ENCODE measurements around the gene NINL.

NINL gene

DNA sequence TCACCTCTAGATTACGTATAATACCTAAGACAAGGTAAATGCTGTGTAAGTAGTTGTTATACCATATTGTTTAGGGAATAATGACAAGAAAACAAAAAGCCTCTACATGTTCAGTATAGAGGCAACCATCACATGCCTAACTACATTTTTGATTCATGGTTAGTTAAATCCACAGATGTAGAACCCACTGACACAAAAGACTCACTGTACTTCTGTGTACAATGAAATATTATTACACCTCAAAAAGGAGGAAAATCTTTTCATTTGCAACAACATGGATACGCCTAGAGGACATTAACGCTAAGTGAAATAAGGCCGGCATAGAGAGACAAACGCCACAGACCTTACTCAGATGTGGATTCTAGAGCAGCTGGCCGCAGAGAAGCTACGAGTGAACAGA is 50.5 kb downstream of the NINL start:
- DNase-seq (ENCODE audit: extremely low read depth in 1 of 2, low read depth in 1 of 2) = no peak

DNA sequence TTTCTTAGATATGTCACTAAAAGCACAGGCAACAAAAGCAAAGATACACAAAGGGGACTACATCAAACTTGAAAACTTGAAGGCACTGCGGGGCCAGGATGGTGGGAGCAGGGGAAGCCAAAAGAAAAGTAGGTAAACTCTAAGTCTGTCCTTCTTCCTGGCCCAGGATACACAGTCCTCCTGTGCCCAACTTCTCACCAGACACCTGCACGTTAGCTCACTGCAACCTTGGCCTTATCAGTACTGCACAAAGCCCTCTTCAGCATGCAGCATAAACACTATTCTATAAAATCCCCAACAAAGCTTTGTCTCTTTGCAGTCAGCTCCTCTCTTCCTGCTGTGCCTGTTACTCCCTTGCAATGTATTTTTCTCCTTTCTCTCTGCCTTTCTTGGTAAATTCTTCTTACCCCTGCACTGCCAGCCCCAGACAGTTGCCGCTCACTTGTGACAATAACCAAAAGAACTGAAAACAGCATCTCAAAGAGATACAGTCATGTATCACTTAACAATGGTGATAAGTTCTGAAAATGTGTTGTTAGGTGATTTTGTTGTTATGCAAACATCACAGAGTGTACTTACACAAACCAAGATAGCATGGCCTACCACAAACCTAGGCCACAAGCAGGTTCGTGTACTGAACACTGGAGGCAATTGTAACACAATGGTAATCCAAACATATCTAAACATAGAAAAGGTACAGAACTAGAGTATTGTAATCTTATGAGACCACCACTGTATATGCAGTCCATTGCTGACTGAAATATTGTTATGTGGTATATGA is 51.2 kb downstream of the NINL start:
- no peak for DNase-seq (ENCODE audit: extremely low read depth in 1 of 2, low read depth in 1 of 2)

DNA sequence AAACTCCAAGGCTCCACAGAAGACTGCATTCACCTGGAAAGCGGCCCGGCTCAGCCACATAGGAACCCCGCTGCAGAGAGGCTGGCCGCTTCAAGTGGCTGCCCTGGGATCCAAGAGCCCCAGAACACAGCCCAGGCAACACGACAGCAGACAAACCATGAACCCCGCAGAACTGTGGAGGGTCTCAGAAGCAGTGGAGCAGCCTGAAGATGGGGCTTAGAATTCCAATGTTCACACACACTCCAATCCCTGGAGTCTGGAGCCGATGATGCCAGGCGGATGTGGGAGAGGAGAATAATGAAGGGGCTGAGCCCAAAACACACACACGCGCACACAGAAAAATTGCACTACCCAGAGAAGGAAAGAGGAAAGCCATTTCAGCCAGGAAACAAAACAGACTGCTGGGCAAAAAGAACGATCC is 52.4 kb downstream of the NINL start:
- no peak for DNase-seq (ENCODE audit: extremely low read depth in 1 of 2, low read depth in 1 of 2)

DNA sequence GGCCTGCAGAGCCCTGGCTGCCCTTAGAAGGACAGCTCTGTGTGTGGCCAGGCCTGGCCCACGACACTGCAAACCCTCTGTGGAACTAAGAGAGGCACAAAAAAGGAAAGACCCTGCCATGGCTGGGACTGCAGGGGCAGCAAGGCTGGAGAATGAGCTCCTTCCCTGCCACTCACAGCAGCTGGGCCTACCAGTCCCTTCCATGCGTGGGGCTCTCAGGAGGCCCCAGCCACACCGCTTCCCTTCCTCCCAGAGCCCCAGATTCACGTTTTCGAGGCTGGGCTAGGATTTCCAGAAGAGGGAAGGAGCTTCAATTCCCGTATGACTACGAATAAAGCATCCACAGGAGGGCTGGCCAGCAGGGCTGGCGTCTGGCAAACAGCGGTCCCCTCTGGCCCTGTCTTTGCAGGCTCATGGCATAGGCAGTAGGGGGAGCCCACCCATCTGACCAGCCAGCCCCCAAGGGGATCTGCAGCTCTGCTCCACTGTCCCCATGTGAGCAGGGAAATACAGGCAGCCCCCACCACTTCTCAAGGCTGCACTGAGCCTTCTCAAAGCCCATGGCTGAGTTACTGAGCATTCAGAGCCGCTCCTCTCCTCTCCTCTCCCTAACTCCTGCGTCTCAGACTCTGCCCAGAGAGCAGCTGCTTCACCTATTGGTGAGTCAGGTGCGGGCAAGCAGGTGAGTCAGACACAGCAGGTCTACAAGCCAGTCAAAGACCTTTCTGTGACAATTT is 53.1 kb downstream of the NINL start:
- no peak for DNase-seq (ENCODE audit: extremely low read depth in 1 of 2, low read depth in 1 of 2)

DNA sequence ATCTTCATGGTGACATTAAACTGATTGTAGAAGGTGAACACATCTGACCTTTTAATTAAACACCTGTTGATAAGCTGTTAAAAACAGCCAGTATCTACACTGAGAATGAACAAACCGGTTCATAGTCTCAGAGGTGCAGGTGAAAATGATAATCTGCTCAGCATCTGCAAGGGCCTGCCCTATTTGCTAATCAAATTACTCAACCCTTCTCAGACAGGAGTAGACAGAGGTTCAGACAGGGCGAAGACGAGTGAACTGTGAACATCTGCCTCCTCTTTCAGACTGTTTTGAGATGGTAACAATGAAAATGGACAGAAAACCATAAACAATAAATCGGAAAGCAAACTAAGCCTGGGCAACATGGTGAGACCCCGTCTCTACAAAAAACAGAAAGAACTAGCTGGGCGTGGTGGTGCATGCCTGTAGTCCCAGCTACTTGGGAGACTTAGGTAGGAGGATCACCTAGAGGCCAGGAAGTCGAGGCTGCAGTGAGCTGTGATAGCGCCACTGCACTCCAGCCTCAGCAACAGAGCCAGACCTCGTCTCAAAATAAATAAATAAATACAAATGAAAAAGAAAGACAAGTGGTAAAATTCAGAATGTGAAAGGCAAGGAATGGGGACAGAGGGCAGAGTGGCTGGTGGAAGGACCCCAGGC is 55.9 kb downstream of the NINL start:
- no peak for DNase-seq (ENCODE audit: extremely low read depth in 1 of 2, low read depth in 1 of 2)

DNA sequence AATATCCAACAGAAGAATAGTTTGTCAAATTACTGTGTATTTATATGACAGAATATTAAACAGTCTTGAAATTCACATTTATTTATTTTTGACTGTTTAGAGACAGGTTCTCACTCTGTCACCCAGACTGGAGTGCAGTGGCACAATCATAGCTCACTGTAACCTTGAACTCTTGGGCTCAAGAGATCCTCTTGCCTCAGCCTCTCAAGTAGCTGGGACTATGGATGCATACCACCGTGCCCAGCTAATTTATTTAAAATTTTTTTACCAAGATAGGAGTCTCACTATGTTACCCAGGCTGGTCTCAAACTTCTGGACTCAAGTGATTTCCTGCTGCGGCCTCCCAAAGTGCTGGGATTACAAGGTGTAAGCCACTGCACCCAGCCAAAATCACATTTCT is 57.4 kb downstream of the NINL start:
- no peak for DNase-seq (ENCODE audit: extremely low read depth in 1 of 2, low read depth in 1 of 2)

DNA sequence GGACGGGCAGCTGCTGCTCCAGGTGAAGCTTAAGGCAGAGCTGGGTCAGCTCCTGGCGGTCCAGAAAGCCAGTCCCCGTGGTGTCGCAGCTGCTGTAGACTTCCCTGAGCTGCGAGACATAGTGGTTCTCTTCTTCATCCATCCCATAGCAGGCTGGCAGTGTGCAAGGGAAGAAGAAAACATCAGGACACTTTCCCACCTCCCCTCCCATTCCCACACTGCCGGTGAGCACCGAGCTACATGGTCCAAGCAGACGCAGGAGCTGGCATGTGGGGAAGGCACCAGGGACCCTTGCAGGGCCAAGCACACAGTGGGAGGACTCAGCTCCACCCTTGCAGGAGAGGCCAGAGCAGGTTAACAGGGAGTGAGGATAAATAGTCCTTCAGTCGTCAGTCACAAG is 58.9 kb downstream of the NINL start:
- DNase-seq (ENCODE audit: extremely low read depth in 1 of 2, low read depth in 1 of 2) = no peak

DNA sequence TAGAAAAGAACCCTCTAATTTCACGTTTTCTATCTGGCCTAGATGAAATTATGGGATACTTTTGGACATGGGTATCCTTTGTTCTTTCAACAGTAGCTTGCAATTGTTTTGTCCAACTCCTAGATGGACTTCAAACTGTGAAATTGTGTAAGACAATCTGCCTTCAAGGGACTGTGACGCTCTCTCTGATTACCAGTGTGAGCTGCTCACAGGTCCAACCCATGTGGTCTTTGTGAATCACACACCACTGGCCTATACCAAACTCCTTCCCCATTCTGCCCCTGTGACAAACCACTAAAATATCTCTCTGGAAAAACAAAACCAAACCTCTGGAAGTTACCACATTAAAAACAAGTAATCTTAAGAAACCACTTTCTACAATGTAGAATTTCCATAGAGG is 59.5 kb downstream of the NINL start:
- no peak for DNase-seq (ENCODE audit: extremely low read depth in 1 of 2, low read depth in 1 of 2)

DNA sequence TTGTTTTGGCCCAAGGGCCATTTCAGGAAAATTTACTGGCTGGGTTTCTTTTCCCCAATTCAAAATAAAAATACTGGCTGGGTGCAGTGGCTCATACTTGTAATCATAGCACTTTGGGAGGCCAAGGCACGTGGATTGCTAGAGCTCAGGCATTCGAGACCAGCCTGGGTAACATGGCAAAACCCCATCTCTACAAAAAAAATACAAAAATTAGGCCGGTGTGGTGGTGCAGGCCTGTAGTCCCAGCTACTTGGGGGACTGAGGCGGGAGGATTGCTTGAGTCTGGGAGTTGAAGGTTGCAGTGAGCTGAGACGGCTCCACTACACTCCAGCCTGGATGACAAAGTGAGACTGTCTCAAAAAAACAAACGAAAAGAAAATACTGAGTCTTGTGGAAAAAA is 60.0 kb downstream of the NINL start:
- DNase-seq (ENCODE audit: extremely low read depth in 1 of 2, low read depth in 1 of 2) = no peak

DNA sequence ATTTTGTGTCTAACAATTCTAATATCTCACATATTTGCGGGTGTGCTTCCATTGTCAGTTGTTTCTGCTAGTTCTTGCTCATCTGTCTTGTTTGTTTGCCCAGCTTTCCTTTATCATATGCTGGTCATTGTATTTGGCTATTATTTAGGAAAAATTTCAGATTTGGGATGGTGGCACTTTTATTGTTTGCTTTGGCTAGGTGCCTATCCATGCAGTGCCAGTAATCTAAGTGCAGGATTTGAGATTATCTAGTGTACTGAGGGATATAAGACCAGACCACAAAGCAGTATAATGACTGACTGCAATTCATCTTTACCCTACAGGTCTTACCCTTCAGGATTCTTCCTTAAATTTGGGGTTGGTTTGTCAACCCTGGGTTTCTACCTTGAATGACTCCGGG is 63.9 kb downstream of the NINL start:
- no peak for DNase-seq (ENCODE audit: extremely low read depth in 1 of 2, low read depth in 1 of 2)

DNA sequence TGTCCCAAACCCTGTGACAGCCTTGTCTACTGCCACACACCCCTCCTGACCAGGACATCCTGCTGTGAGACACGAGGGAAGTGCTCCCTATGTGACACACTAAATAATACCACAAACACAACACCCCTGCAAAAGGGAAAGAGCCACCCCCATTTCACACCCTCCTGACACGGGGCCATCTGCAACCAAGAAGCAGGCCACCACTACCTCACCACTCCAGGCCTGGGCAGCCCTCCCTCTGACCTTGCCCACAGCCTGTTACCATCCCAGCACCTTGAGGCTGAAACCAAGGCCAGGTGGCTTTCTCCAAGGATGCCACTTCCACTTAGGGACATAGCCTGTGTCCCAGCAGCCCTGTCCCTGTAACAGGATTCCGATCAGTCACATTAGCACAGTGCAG is 68.2 kb downstream of the NINL start:
- no peak for DNase-seq (ENCODE audit: extremely low read depth in 1 of 2, low read depth in 1 of 2)

DNA sequence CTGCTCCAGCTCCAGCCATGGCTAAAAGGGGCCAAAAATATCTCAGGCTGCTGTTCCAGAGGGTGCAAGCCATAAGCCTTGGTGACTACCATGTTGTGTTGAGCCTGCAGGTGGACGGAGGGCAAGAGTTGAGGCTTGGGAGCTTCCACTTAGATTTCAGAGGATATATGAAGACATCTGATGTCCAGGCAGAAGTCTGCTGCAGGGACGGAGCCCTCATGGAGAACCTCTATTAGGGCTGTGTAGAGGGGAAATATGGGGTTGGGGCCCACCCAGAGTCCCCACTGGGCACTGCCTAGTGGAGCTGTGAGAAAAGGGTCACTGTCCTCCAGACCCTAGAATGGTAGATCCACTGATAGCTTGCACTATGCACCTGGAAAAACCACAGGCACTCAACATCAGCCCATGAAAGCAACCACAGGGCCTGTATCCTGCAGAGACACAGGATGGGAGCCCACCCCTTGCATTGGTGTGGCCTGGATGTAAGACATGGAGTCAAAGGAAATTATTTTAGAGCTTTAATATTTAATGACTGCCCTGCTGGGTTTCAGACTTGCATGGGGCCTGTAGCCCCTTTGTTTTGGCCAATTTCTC is 70.5 kb downstream of the NINL start:
- no peak for DNase-seq (ENCODE audit: extremely low read depth in 1 of 2, low read depth in 1 of 2)

DNA sequence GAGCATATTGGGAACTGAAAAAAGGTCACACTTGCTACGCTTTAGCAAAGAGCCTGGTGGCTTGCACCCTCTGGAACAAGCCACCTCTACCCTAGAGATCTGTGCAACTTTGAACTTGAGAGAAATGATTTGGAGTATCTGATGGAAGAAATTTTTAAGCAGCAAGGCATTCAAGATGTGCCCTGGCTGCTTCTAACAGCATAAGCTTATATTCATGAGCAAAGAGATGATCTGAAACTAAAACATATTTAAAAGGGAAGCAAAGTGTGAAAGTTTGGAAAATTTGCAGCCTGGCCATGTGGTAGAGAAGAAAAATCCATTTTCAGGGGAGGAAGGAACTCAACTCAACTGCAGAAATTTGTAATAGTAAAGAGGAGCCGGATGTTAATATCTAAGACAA is 71.1 kb downstream of the NINL start:
- DNase-seq (ENCODE audit: extremely low read depth in 1 of 2, low read depth in 1 of 2) = no peak

DNA sequence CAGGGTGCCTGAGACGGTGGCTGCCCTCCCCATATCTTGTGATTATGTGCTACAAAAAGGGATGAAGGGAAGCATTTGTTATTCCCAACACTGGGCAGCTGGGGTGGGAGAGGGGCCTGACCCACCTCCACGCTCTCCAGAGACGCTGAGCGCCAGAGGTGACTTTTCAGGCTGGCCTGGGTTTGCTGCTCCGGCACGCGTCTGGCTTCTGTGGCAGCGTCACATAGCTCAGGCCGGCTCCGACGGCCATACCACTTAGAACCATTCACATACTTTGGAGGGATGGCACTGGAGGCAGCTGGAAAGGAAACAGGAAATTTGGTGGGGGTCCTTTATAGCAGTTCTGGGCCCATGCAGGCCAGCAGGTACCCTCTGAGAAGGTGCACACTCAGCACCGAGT is 72.6 kb downstream of the NINL start:
- no peak for DNase-seq (ENCODE audit: extremely low read depth in 1 of 2, low read depth in 1 of 2)

DNA sequence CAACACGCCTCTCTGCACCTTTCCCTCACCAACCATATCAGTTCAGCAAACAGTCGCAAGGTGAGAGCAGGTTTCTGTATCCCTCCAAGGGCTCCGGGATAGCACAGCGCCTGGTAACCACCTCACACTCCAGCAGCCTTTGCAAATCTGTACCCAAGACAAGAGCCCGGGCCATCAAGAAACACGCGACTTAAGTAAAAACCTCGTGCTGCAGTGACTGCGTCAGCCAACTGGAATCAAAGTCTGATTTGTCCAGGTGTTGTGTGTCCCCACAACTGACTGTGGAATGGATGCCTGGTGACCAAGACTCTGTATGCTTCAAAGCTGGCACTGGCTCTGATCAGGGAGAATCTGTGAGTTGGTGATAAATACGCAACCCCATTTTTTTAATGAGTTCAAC is 74.1 kb downstream of the NINL start:
- DNase-seq (ENCODE audit: extremely low read depth in 1 of 2, low read depth in 1 of 2) = no peak

DNA sequence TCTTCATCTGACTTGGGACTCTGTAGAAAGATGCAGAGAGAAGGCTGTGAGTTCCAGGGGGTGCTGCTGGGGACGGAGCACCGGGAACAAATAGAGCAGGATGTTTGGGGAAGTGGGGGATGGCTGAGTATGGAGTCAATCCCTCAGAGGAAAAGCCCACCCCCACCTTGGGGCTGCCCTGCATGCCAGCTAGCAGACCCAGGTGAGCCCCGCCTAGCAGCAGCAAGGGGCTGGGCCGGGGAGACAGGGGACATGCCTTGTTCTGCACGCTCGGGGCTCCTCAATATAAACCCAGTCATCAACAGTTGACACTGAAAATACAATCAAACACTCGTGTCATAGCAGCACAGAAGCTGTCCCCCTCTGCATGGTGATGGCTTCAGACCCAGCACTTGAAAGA is 74.6 kb downstream of the NINL start:
- DNase-seq (ENCODE audit: extremely low read depth in 1 of 2, low read depth in 1 of 2) = no peak

DNA sequence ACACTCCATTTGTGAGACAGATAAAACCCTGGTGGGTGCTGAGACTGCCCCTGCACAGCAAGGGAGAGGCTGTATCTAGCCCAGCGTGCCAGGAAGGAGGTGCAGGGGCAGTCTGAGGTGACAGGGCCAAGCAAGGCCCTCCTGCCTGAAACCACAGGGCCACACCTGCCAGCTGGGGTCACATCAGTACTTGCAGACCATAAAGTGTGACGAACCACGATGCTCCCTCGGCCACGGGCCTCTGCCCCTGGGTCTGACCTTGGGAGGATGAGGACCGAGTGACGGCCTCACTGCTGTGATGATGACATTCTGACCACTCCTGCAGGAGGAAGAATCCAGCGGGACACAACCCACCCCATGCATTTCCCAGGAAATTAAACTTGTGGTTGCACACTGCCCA is 75.1 kb downstream of the NINL start:
- DNase-seq (ENCODE audit: extremely low read depth in 1 of 2, low read depth in 1 of 2) = no peak

DNA sequence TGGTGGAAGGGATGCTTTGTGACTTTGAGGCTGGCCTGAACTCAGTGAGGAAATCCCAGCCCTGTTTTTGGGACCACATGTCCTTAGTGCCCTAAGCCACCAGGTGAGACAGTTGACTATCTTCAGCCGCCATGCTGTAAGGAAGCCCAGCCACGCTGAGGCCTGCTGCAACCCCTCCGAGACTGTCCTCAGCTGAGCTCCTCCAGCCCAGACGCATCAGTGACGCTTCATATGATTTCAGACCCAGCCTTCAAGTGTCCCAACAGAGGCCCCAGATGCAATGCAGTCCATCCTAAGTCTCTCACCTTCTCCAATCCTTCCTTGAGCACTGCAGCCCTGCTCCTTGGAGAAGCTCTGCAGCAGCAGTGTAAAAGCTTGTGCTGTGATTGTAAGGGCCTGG is 76.2 kb downstream of the NINL start:
- DNase-seq (ENCODE audit: extremely low read depth in 1 of 2, low read depth in 1 of 2) = no peak

DNA sequence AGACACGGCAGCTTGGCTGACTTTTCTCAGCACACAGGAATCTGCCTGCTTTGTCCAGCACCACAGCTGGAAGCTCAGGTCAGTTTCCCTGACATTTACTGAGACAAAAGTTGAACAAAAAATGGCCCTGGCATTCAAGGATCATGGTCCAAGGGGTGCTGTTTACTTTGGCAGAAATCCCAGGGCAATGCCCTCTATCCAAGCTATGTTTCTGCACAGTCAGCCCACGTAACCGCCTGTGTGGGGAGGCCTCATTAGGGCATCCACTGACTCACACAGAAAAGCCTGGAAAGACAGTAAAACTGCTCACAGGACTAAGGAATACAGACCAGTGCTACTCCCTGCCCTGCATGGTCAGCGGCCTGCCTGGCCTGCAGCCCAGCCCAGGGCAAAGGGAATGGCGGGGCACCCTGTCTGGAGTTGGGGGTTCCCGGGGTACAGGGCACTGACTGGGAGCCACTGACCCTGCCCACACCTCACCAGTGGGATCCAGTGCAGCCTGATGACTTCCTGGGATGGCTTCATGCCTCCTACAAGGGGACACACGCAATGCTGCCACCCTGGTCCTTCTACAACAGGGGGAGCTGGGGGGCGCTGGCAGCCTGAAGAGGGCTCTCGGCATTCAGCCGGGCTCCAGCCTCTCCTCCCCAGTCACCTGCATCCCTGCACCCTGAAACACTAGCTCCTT is 77.1 kb downstream of the NINL start:
- no peak for DNase-seq (ENCODE audit: extremely low read depth in 1 of 2, low read depth in 1 of 2)

DNA sequence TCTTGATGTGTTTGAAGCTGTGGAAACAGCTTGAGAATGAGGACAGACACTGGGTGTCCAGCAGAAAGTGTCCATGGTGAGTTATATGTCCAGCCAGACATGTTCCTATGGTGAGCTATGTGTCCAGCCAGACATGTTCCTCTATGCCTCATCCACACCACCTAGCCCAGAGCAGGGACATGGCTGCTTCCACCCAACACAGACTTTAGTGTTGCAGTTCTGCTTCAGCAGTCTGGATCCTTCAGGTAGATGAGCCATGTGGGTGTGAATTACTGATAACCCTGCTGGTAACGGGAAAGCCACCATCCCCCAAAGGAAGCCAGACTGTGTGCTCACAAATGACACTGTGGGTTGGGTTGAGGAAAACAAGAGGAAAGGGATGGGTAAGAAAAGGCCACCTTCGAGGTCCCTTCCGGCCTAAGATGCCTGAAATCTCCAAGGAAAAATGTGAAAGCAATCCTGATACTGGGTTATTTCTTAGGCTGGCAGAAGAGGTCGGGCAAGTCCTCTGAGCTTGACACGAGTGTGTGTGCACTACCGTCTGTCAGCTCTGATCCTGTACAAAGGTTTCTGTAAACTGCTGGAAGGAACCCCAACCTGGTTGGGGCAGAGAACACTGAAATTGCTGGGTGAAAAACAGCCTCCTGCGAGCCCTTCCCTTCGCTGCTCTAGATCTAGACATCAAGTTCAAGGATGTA is 77.8 kb downstream of the NINL start:
- no peak for DNase-seq (ENCODE audit: extremely low read depth in 1 of 2, low read depth in 1 of 2)
